ENCODE measurements around the gene FUT1. TPM values are rescaled to one million over a fixed set of nuclear protein-coding genes. Genes with fewer than 3 reads are reported as not detected.

Gene FUT1
- total RNA-seq, 2 donors from 2014 or later, result 2.1 to 4.1 TPM

- intact Hi-C loops (cut with DNase I), result no loop called here
- no peaks in the 10 kb centered on the region for H3K4me1 ChIP-seq (replicated peaks)
- H3K4me3 ChIP-seq, result no peak overlapping the region
- no peak for TF ChIP-seq CTCF (IDR thresholded peaks at IDR 0.05)
- WGBS, result 85% methylated on average over 12 of the region's 12 CpGs
- H3K9me3 ChIP-seq, result no peaks in the 10 kb centered on the region
- no peaks in the 10 kb centered on the region for H3K36me3 ChIP-seq
- no peak overlapping the region for H3K27ac ChIP-seq
- no peaks in the 10 kb centered on the region for H3K27me3 ChIP-seq (replicated peaks; ENCODE audit: insufficient read depth)
- no peak for DNase-seq (ENCODE audit: low spot score)
Observed at GRCh38 chr19:48757089-48757675, 4.7 kb upstream of the FUT1 start.

GRCh38 chr19:48756686-48757085 lies 4.2 kb upstream of the FUT1 start:
- Histone ChIP-seq H3K36me3 (no peaks in the 10 kb centered on the region), H3K4me3 (no peak overlapping the region), H3K27me3 (replicated peaks; ENCODE audit: insufficient read depth) (no peaks in the 10 kb centered on the region), H3K27ac (no peak overlapping the region), H3K9me3 (no peaks in the 10 kb centered on the region), H3K4me1 (replicated peaks) (no peaks in the 10 kb centered on the region)
- intact Hi-C loops (cut with DNase I), result no loop called here
- WGBS, result 78% methylated on average over 9 of the region's 9 CpGs
- TF ChIP-seq POLR2A (IDR thresholded peaks at IDR 0.05) (no peak), CTCF (IDR thresholded peaks at IDR 0.05) (no peak), POLR2AphosphoS5 (IDR thresholded peaks at IDR 0.05) (no peak)
- DNase-seq (ENCODE audit: low spot score), result no peak

- WGBS, result 93% methylated on average over 9 of the region's 11 CpGs
Observed at GRCh38 chr19:48756212-48756611, 3.8 kb upstream of the FUT1 start.

GRCh38 chr19:48755787-48756186 lies 3.3 kb upstream of the FUT1 start:
- DNase-seq (ENCODE audit: low spot score), result no peak
- 74% methylated on average over 5 of the region's 5 CpGs for WGBS
- Histone ChIP-seq H3K36me3 (no peaks in the 10 kb centered on the region), H3K9me3 (no peaks in the 10 kb centered on the region), H3K27me3 (replicated peaks; ENCODE audit: insufficient read depth) (no peaks in the 10 kb centered on the region), H3K4me3 (no peak overlapping the region), H3K4me1 (replicated peaks) (no peaks in the 10 kb centered on the region), H3K27ac (no peak overlapping the region)
- intact Hi-C loops (cut with DNase I), result no loop called here
- no peak for TF ChIP-seq POLR2A (IDR thresholded peaks at IDR 0.05)
- TF ChIP-seq CTCF (IDR thresholded peaks at IDR 0.05), result no peak
- TF ChIP-seq POLR2AphosphoS5 (IDR thresholded peaks at IDR 0.05), result no peak

More at GRCh38 chr19:48756212-48756611, 3.8 kb upstream of the FUT1 start:
- no peaks in the 10 kb centered on the region for H3K9me3 ChIP-seq
- H3K27ac ChIP-seq, result no peak overlapping the region
- H3K27me3 ChIP-seq (replicated peaks; ENCODE audit: insufficient read depth), result no peaks in the 10 kb centered on the region
- H3K4me3 ChIP-seq, result no peak overlapping the region
- intact Hi-C loops (cut with DNase I), result no loop called here
- DNase-seq (ENCODE audit: low spot score), result no peak
- H3K36me3 ChIP-seq, result no peaks in the 10 kb centered on the region
- no peaks in the 10 kb centered on the region for H3K4me1 ChIP-seq (replicated peaks)
- no peak for TF ChIP-seq CTCF (IDR thresholded peaks at IDR 0.05)
- TF ChIP-seq POLR2AphosphoS5 (IDR thresholded peaks at IDR 0.05), result no peak
- TF ChIP-seq POLR2A (IDR thresholded peaks at IDR 0.05), result no peak

GRCh38 chr19:48755084-48755641 lies 2.7 kb upstream of the FUT1 start, which contains the start of gene FGF21:
Gene FGF21, plus strand, starts transcription at chr19:48755524. Its CDS starts 713 bp downstream, at chr19:48756237.
- intact Hi-C loops (cut with DNase I), result no loop called here
- no peaks in the 10 kb centered on the region for H3K9me3 ChIP-seq
- no peak for DNase-seq (ENCODE audit: low spot score)
- no peaks in the 10 kb centered on the region for H3K4me1 ChIP-seq (replicated peaks)
- WGBS, result 81% methylated on average over 4 of the region's 4 CpGs
- no peak within 1 kb of the TSS for H3K4me3 ChIP-seq
- H3K27me3 ChIP-seq (replicated peaks; ENCODE audit: insufficient read depth), result no peaks in the 10 kb centered on the region
- H3K36me3 ChIP-seq, result no peaks in the 10 kb centered on the region
- TF ChIP-seq CTCF (IDR thresholded peaks at IDR 0.05) (no peak), POLR2AphosphoS5 (IDR thresholded peaks at IDR 0.05) (no peak), POLR2A (IDR thresholded peaks at IDR 0.05) (no peak)
- H3K27ac ChIP-seq, result no peak within 1 kb of the TSS
